ENCODE measurements around the gene PREX1.
"Not testable (repeated sequence)": the region's sequence is repeated elsewhere in the genome, so short reads cannot be mapped to it uniquely, and the experiment has no call there.

PREX1 gene

DNA sequence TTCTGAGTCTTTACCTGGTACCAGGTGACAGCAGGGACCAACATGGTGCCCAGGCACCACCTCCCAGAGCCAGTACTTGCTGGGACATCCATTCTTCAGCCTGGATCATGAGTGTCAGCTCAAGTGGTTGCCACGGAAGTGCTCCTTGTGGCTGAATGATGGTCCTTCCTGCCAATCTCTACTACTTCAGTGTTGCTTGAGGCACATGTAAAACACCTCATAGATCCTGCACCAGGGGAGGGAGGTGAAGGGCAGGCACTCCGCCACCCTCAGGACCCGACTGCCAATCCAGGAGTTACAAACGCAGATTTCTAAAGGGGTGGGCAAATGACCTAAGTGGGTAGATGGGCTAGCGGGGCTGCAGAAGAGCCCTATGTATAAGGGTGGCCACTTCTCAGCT, 226.0 kb downstream of the PREX1 start:
- no peaks in the 10 kb centered on the region for H3K9me3 Mint-ChIP-seq
- no peaks in the 10 kb centered on the region for H3K4me1 Mint-ChIP-seq (ENCODE audit: low read depth)
- H3K27me3 Mint-ChIP-seq = peaks cover 4% of the 10 kb centered on the region
- no peaks in the 10 kb centered on the region for H3K36me3 Mint-ChIP-seq (ENCODE audit: low read depth)
- H3K4me3 Mint-ChIP-seq = no peak overlapping the region
- H3K27ac Mint-ChIP-seq = no peak overlapping the region

GRCh38 chr20:48600470-48600945, 227.3 kb downstream of the PREX1 start:
- Mint-ChIP-seq H3K9me3 (no peaks in the 10 kb centered on the region), H3K4me1 (ENCODE audit: low read depth) (no peaks in the 10 kb centered on the region), H3K4me3 (no peak overlapping the region), H3K27ac (no peak overlapping the region), H3K36me3 (ENCODE audit: low read depth) (no peaks in the 10 kb centered on the region), H3K27me3 (peaks cover 4% of the 10 kb centered on the region)

- H3K9me3 Mint-ChIP-seq = no peaks in the 10 kb centered on the region
- no peak overlapping the region for H3K27ac Mint-ChIP-seq
- peaks cover 4% of the 10 kb centered on the region for H3K27me3 Mint-ChIP-seq
- H3K4me3 Mint-ChIP-seq = no peak overlapping the region
- H3K36me3 Mint-ChIP-seq (ENCODE audit: low read depth) = no peaks in the 10 kb centered on the region
- H3K4me1 Mint-ChIP-seq (ENCODE audit: low read depth) = no peaks in the 10 kb centered on the region
Measured at GRCh38 chr20:48599748-48600469, 227.9 kb downstream of the PREX1 start.

- Mint-ChIP-seq H3K27me3 (peaks cover 4% of the 10 kb centered on the region), H3K4me1 (ENCODE audit: low read depth) (no peaks in the 10 kb centered on the region), H3K4me3 (no peak overlapping the region), H3K27ac (no peak overlapping the region), H3K9me3 (no peaks in the 10 kb centered on the region), H3K36me3 (ENCODE audit: low read depth) (no peaks in the 10 kb centered on the region)
Measured at GRCh38 chr20:48599106-48599747, 228.6 kb downstream of the PREX1 start.

DNA sequence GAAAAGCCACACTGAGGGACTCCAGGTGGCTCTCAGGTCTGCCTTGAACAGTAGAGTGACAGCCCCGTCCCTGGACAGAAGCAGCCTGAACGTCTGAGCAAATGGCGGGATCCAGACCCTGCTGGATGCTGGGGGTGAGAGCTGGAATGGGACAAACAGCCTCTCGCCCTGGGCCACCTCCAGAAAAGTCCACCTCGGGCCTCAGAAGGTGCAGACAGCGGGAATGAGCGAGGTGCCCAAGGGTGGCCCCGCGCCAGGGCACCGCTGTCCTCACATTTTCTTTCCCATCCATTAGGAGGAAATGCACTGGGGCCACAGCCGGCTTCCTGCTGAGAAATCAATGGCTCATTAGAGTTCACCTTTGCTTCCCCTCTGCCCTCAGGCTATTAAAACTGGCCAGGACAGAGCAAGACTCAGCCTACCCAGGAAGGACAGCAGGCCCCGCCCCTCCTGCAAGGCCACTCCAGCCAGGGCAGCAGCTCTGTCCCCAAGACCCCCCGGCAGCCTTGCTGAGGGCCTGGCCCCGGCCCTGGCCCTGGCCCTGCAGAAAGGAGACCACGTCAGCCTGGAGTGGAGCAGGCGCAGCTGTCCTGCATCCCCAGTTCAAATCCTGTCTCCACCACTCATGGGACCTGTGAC, 229.4 kb downstream of the PREX1 start:
- H3K4me1 Mint-ChIP-seq (ENCODE audit: low read depth); H3K9me3 Mint-ChIP-seq; H3K4me3 Mint-ChIP-seq; H3K27me3 Mint-ChIP-seq; H3K36me3 Mint-ChIP-seq (ENCODE audit: low read depth); H3K27ac Mint-ChIP-seq: not testable (repeated sequence)

GRCh38 chr20:48597521-48598302, 230.1 kb downstream of the PREX1 start:
- Mint-ChIP-seq H3K4me3 (no peak overlapping the region), H3K9me3 (no peaks in the 10 kb centered on the region), H3K36me3 (ENCODE audit: low read depth) (no peaks in the 10 kb centered on the region), H3K27me3 (peaks cover 4% of the 10 kb centered on the region), H3K4me1 (ENCODE audit: low read depth) (no peaks in the 10 kb centered on the region), H3K27ac (no peak overlapping the region)

- peaks cover 4% of the 10 kb centered on the region for H3K27me3 Mint-ChIP-seq
- H3K36me3 Mint-ChIP-seq (ENCODE audit: low read depth) = no peaks in the 10 kb centered on the region
- no peaks in the 10 kb centered on the region for H3K9me3 Mint-ChIP-seq
- H3K4me1 Mint-ChIP-seq (ENCODE audit: low read depth) = no peaks in the 10 kb centered on the region
- H3K4me3 Mint-ChIP-seq = no peak overlapping the region
- no peak overlapping the region for H3K27ac Mint-ChIP-seq
Measured at GRCh38 chr20:48596334-48596898, 231.4 kb downstream of the PREX1 start.

DNA sequence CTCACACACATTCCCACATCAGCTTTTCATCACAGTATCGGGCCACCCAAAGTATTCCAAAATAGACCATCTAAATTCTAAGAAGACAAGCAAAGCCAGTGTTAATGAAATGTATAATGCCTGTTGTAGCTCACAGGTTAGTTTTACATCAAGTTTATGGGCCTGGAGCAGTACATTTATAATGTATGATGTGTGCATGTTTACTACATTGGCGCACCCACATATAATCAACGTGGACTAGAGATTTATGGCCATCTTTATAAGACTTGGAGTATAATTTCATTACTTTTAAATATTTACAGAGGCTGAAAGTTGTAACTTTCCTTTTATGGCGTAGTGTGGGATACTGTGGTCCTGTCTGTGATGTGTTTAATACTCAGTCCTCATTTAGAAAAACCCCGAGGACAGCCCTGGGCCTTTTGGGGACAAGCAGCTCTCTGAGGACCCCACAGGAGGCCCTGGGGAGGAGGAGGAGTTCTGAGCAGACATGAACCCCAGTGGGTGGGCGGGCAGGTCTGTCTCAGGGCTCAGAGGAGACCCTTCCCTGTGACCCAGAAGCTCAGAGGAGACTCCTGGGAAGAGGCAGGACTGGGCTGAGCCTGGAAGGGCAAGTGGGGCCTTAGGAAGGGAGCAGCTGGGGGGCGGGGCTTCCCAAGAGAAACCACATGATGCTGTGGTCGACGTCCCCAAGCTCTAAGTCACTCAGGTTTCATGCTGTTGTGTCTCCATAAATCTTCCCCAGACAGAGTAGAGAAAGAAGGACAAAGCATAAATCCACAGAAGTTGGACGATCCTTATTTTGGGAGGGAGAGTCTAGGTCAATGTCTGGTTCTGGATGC, 232.1 kb downstream of the PREX1 start:
- Mint-ChIP-seq H3K9me3 (no peaks in the 10 kb centered on the region), H3K4me3 (no peak overlapping the region), H3K36me3 (ENCODE audit: low read depth) (no peaks in the 10 kb centered on the region), H3K4me1 (ENCODE audit: low read depth) (no peaks in the 10 kb centered on the region), H3K27me3 (peaks cover 4% of the 10 kb centered on the region), H3K27ac (no peak overlapping the region)

GRCh38 chr20:48594533-48594932, 233.3 kb downstream of the PREX1 start:
- Mint-ChIP-seq H3K4me1 (ENCODE audit: low read depth) (no peaks in the 10 kb centered on the region), H3K9me3 (no peaks in the 10 kb centered on the region), H3K27ac (no peak overlapping the region), H3K4me3 (no peak overlapping the region), H3K27me3 (peaks cover 4% of the 10 kb centered on the region), H3K36me3 (ENCODE audit: low read depth) (no peaks in the 10 kb centered on the region)

DNA sequence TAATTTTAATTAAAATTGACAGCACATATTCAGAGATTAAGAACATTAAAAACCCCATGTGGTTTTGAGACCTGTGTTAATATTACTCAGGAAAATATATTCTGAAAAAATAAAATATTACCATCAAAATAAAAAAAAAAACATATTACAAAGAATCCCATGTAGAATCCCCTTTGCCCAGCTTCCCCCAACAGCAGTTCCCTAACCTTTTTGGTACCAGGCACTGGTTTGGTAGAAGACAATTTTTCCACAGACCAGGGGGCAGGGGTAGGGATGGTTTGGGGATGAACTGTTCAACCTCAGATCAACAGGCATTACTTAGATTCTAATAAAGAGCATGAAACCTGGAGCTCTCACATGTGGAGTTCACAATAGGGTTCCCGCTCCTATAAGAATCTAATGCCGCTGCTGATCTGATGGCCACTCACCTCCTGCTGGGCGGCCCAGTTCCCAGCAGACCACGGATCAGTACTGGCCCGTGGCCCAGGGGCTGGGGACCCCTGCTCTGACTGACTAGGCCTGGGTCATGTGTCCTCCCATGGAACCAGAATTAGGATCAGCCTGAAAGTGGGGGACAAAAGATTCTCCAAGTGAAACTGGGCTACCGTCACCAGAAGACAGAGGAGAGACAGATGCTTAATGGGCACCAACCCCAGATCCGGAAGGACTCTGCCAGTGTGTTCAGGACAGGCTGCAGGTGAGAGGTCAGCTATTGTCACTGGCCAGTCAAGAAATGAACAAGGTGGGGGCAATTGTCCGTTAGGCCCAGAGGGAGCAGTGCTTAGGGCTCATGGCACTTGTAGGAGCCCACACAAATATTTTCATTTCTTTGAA, 235.5 kb downstream of the PREX1 start:
- Mint-ChIP-seq H3K4me3 (no peak overlapping the region), H3K27ac (no peak overlapping the region), H3K4me1 (ENCODE audit: low read depth) (no peaks in the 10 kb centered on the region), H3K9me3 (no peaks in the 10 kb centered on the region), H3K36me3 (ENCODE audit: low read depth) (no peaks in the 10 kb centered on the region), H3K27me3 (peaks cover 10% of the 10 kb centered on the region)

GRCh38 chr20:48586730-48587129, 241.1 kb downstream of the PREX1 start:
- Mint-ChIP-seq H3K36me3 (ENCODE audit: low read depth) (no peaks in the 10 kb centered on the region), H3K27ac (no peak overlapping the region), H3K4me1 (ENCODE audit: low read depth) (no peaks in the 10 kb centered on the region), H3K27me3 (peaks cover 28% of the 10 kb centered on the region), H3K4me3 (no peak overlapping the region), H3K9me3 (no peaks in the 10 kb centered on the region)

DNA sequence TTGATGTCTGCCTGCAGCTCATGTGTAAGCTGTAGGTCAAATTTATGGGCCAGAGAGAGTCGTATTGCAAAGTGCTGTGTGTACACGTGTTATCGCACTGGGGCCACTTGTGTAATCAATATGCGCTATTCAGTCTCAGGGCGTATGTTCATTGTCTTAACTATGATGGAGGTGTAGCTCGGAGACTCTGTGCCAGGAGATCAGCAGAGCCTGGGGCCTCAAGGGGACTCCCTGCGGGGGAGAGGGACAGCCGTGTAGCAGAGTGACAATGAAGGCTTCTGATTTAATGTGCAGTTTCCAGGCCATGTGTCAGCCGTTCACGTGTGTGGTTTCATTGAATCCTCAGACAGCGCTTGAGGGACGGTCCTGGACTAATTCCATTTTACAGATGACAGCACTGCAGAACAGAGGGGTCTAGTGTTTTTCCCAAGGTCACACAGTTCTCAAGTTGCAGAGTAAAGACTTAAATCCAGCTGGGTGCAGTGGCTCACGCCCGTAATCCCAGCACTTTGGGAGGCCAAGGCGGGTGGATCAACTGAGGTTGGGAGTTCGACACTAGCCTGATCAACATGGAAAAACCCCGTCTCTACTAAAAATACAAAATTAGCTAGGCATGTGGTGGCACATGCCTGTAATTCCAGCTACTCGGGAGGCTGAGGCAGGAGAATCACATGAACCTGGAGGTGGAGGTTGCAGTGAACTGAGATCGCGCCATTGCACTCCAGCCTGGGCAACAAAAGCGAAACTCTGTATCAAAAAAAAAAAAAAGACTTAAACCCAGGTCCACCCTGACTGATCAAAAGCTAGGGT, 242.5 kb downstream of the PREX1 start:
- no peaks in the 10 kb centered on the region for H3K4me1 Mint-ChIP-seq (ENCODE audit: low read depth)
- no peak overlapping the region for H3K4me3 Mint-ChIP-seq
- peaks cover 37% of the 10 kb centered on the region for H3K27me3 Mint-ChIP-seq

More for the DNA sequence above, 242.5 kb downstream of the PREX1 start:
- no peaks in the 10 kb centered on the region for H3K36me3 Mint-ChIP-seq (ENCODE audit: low read depth)
- H3K27ac Mint-ChIP-seq = no peak overlapping the region
- H3K9me3 Mint-ChIP-seq = no peaks in the 10 kb centered on the region

All from stimulated activated naive CD8-positive, alpha-beta T cell treated with anti-CD3 and anti-CD28 coated beads, Interleukin-15, Interleukin-2, amounts not matched to agents 100 ng/mL and 50 ng/mL, for 24 hours (primary cell).